Measurements from ENCODE around the gene HS3ST6. TPM values are rescaled to one million over a fixed set of nuclear protein-coding genes. Genes with fewer than 3 reads are reported as not detected.

The HS3ST6 gene
- total and polyA plus RNA-seq, 9 of the 15 experiments (the other 6 are each of a cell fraction or from before 2014, with no cell fraction given) = not detected

DNA sequence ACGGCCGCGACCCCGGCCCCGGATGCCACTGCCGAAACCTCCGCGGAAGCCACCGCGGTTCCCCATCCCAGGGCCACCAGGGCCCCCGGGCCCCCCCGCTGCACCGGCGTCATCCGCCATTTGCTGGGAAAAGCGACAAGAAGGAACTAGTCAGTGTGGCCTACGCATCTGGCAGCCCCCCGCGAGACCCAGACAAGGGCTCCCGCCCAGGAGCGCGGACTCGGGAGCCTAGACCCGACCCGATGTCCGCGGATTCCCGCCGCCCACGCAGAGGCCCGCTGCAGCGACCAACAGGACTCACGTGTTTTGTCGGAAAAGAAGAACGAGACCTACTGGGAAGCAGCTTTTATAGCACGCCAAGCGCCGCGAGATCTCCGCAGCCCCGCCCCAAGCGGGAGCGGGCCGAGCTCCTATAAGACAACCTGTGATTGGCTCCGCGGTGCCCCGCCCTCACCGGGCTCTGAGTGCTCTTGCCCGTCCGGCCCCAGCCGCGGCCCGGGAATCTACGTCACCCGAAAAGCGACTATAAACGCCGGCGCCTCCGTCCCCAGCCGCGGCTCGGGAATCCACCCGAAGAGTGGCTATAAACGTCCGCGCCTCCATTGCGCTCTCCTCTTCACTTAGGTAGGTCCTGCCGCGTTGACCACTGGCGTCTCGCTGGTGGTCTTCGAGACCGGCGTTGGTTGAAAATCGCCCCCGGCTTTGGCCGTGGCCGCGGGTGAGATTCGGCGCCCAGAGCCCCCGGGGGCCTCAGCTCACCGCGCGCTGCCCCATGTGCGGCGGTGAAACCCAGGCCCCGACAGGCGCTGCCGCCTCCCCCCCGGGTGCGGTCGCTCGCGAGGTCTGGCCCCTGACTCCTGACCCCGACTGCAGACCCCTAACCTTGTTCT lies 46.5 kb upstream of the HS3ST6 start, which contains the start of gene RPS2 (continued):
- TF ChIP-seq FOXP4 (CRISPR knock-in tag; IDR thresholded peaks at IDR 0.05; ENCODE audit: borderline replicate concordance) (no peak; the same call in 1 of the 2 replicates), ZNF778 (CRISPR knock-in tag; IDR thresholded peaks at IDR 0.05) (no peak), MCM7 (IDR thresholded peaks at IDR 0.05) (no peak), PTRF (tag; IDR thresholded peaks at IDR 0.05) (no peak), ARID3B (CRISPR knock-in tag; IDR thresholded peaks at IDR 0.05; ENCODE audit: borderline replicate concordance) (peak; percentile 20; the same call in 1 of the 2 replicates), SIN3B (IDR thresholded peaks at IDR 0.05; ENCODE audit: low read depth) (peak; percentile 94), ZBTB8A (IDR thresholded peaks at IDR 0.05; ENCODE audit: partially characterized antibody) (no peak), TAF9B (IDR thresholded peaks at IDR 0.05; ENCODE audit: partially characterized antibody) (peak; percentile 97), BRD9 (IDR thresholded peaks at IDR 0.05; ENCODE audit: low read depth, partially characterized antibody) (peak; percentile 98), KLF6 (CRISPR knock-in tag; IDR thresholded peaks at IDR 0.05; ENCODE audit: borderline replicate concordance) (peak; percentile 36; the same call in 1 of the 2 replicates), PREB (CRISPR knock-in tag; IDR thresholded peaks at IDR 0.05) (peak; percentile 83; the same call in 1 of the 2 replicates), GTF2E2 (tag; IDR thresholded peaks at IDR 0.05) (peak; percentile 96), RBM39 (optimal IDR thresholded peaks at IDR 0.05; ENCODE audit: low read depth, low read length) (no peak), HCFC1 (IDR thresholded peaks at IDR 0.05; ENCODE audit: low read depth, low read length) (peak; percentile 82), HMGN3 (IDR thresholded peaks at IDR 0.05; ENCODE audit: borderline replicate concordance, extremely low read depth, insufficient read length, low read depth, low read length) (peak; percentile 78)
- TF ChIP-seq, protein P1, sequence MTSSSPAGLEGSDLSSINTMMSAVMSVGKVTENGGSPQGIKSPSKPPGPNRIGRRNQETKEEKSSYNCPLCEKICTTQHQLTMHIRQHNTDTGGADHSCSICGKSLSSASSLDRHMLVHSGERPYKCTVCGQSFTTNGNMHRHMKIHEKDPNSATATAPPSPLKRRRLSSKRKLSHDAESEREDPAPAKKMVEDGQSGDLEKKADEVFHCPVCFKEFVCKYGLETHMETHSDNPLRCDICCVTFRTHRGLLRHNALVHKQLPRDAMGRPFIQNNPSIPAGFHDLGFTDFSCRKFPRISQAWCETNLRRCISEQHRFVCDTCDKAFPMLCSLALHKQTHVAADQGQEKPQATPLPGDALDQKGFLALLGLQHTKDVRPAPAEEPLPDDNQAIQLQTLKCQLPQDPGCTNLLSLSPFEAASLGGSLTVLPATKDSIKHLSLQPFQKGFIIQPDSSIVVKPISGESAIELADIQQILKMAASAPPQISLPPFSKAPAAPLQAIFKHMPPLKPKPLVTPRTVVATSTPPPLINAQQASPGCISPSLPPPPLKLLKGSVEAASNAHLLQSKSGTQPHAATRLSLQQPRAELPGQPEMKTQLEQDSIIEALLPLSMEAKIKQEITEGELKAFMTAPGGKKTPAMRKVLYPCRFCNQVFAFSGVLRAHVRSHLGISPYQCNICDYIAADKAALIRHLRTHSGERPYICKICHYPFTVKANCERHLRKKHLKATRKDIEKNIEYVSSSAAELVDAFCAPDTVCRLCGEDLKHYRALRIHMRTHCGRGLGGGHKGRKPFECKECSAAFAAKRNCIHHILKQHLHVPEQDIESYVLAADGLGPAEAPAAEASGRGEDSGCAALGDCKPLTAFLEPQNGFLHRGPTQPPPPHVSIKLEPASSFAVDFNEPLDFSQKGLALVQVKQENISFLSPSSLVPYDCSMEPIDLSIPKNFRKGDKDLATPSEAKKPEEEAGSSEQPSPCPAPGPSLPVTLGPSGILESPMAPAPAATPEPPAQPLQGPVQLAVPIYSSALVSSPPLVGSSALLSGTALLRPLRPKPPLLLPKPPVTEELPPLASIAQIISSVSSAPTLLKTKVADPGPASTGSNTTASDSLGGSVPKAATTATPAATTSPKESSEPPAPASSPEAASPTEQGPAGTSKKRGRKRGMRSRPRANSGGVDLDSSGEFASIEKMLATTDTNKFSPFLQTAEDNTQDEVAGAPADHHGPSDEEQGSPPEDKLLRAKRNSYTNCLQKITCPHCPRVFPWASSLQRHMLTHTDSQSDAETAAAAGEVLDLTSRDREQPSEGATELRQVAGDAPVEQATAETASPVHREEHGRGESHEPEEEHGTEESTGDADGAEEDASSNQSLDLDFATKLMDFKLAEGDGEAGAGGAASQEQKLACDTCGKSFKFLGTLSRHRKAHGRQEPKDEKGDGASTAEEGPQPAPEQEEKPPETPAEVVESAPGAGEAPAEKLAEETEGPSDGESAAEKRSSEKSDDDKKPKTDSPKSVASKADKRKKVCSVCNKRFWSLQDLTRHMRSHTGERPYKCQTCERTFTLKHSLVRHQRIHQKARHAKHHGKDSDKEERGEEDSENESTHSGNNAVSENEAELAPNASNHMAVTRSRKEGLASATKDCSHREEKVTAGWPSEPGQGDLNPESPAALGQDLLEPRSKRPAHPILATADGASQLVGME (CRISPR knock-in tag; IDR thresholded peaks at IDR 0.05) = peak; percentile 78
